ENCODE measurements around the gene AUTS2. TPM values are rescaled to one million over a fixed set of nuclear protein-coding genes. Genes with fewer than 3 reads are reported as not detected.

AUTS2 gene
- total and polyA plus RNA-seq, 9 of the 15 experiments (the other 6 are each of a cell fraction or from before 2014, with no cell fraction given): 0.58 TPM; not detected in 8

DNA sequence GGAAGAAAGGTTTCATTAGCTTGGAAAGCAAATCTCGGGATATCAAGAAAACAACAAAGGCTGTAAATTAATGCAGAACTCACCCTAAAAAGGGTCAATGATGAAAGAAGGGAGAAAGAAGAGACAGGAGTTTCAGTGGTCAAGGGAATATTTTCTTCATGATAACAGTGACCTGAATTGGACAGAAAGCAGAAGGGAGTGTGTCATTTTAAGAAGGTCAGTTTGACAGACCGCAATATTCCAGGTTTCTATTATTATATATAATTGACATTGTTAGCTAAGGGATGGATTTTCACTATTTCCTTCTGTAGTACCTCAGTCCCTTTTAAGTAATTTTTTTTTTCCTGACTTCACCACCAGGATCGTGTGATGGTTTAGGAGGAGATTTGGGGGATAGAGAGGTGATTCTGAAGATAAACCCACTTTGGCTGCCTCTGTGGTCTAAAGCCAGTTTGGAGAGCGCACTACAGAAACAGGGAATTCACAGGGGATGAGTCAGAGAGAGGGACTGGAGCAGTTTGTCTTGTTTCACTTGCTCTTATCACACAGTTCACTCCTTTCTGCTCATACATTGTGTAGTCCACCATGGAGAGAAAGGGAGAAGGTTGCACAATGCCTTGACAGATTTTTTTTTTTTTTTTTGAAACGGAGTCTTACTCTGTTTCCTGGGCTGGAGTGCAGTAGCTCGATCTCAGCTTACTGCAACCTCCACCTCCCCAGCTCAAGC, 417.9 kb downstream of the AUTS2 start:
- no peak overlapping the region for H2AFZ ChIP-seq (ENCODE audit: low read depth, low read length)
- no peak overlapping the region for H3K4me2 ChIP-seq (ENCODE audit: insufficient read depth, low read length)
- FAIRE-seq (no peak), ATAC-seq (no peak), DNase-seq (ENCODE audit: extremely low read depth in 1 of 4, low spot score in 3 of 4) (no peak)
- CTCF ChIA-PET (ENCODE audit: low intra/inter-chr PET ratio): no interaction called here
- H3K9me3 ChIP-seq (replicated peaks; ENCODE audit: control insufficient read depth, insufficient read depth, low read depth, low read length): no peaks in the 10 kb centered on the region
- H3K27ac ChIP-seq (ENCODE audit: extremely low read depth, low read depth, low read length): no peak overlapping the region
- H3K79me2 ChIP-seq (ENCODE audit: control insufficient read depth, insufficient read depth, low read length): no peaks in the 10 kb centered on the region
- intact Hi-C loops (cut with micrococcal nuclease): no loop called here
- no TSS peak for BruUV-seq (replicated peaks)
- H3K9me1 ChIP-seq (ENCODE audit: control insufficient read depth, insufficient read depth, low read length): no peaks in the 10 kb centered on the region
- 0 out of 5 replicates have a peak, but pooled peaks cover 0 to 3% of the 10 kb centered on the region in 2 experiments for H3K27me3 ChIP-seq (ENCODE audit: control insufficient read depth in 2 of 2, insufficient read depth in 2 of 2, low read length in 2 of 2)
- H3K9ac ChIP-seq (ENCODE audit: insufficient read depth in 1 of 2, low read depth in 2 of 2, low read length in 2 of 2): no peak overlapping the region
- 3% methylated on average over 6 of the region's 6 CpGs for WGBS (ENCODE audit: insufficient coverage, low coverage, missing lambda C conversion rate)
- no peaks in the 10 kb centered on the region for H3K4me1 ChIP-seq (replicated peaks in 1 of 2; ENCODE audit: control insufficient read depth in 2 of 2, insufficient read depth in 2 of 2, low read length in 2 of 2)
- TF ChIP-seq ZNF134 (CRISPR knock-in tag; conservative IDR thresholded peaks at IDR 0.05) (no peak), ZNF197 (CRISPR knock-in tag; IDR thresholded peaks at IDR 0.05; ENCODE audit: low read depth) (no peak), ZBTB17 (CRISPR knock-in tag; IDR thresholded peaks at IDR 0.05) (no peak), ZEB2 (IDR thresholded peaks at IDR 0.05) (no peak), KAT7 (CRISPR knock-in tag; IDR thresholded peaks at IDR 0.05; ENCODE audit: borderline replicate concordance) (no peak), RBBP5 (IDR thresholded peaks at IDR 0.05; ENCODE audit: borderline replicate concordance, insufficient read depth, low read length, poor library complexity, severe bottlenecking) (no peak), IFI16 (CRISPR knock-in tag; IDR thresholded peaks at IDR 0.05) (no peak), GMEB1 (CRISPR knock-in tag; IDR thresholded peaks at IDR 0.05) (no peak), ZNF354B (CRISPR knock-in tag; IDR thresholded peaks at IDR 0.05) (no peak), NCOA4 (IDR thresholded peaks at IDR 0.05; ENCODE audit: partially characterized antibody) (no peak), ZNF584 (CRISPR knock-in tag; IDR thresholded peaks at IDR 0.05; ENCODE audit: low read depth) (no peak), ZFX (CRISPR knock-in tag; IDR thresholded peaks at IDR 0.05) (no peak), CHD4 (IDR thresholded peaks at IDR 0.05; ENCODE audit: insufficient read depth, insufficient replicate concordance, low read depth, low read length, poor library complexity, severe bottlenecking) (no peak), ZBTB9 (CRISPR knock-in tag; IDR thresholded peaks at IDR 0.05) (no peak), ZBTB7A (IDR thresholded peaks at IDR 0.05; ENCODE audit: borderline replicate concordance, control insufficient read depth, low read depth, low read length) (no peak), NFE2L1 (tag; IDR thresholded peaks at IDR 0.05; ENCODE audit: borderline replicate concordance, low read depth) (no peak), EP400 (IDR thresholded peaks at IDR 0.05) (no peak)
- H4K20me1 ChIP-seq (replicated peaks; ENCODE audit: control insufficient read depth, insufficient read depth, low read length): no peaks in the 10 kb centered on the region
- no peak overlapping the region for H3K4me3 ChIP-seq
- no peaks in the 10 kb centered on the region for H3K36me3 ChIP-seq (ENCODE audit: control insufficient read depth, insufficient read depth, low read length)
- POLR2A ChIA-PET: no interaction called here
- in situ Hi-C loops (cut with MboI): no loop called here
